Activated CD8-positive, alpha-beta memory T cell treated with anti-CD3 and anti-CD28 coated beads, Interleukin-2, amount 10 ng/mL, durations not matched to agents 7 days and 5 days (primary cell): ENCODE data around the gene CMSS1. TPM values are rescaled to one million over a fixed set of nuclear protein-coding genes. Genes with fewer than 3 reads are reported as not detected.

Experiments
- ATAC-seq: fragments of 150-1000 bp; cut with Tn5 transposase; one replicate; pipeline ENCODE4 v1.10.0; 2021; ENCODE audit warnings: moderate library complexity
- CTCF ChIA-PET: fragments of 350-600 bp; sonication (Branson Sonifier 250); formaldehyde crosslinking; loops from one replicate; lab custom pipeline; 2021; ENCODE audit warnings: antibody characterized with exemption; lab: Charles Lee
- DNase-seq: peaks from one replicate; pipeline ENCODE4 v3.0.0-alpha.2; 2020
- H3K27ac Mint-ChIP-seq: one replicate; pipeline ENCODE4 v1.8.0; 2021; ENCODE audit warnings: mild to moderate bottlenecking, mixed read lengths
- H3K27me3 Mint-ChIP-seq: one replicate; pipeline ENCODE4 v1.8.0; 2021; ENCODE audit warnings: mixed read lengths
- H3K36me3 Mint-ChIP-seq: one replicate; pipeline ENCODE4 v1.8.0; 2021; ENCODE audit warnings: mild to moderate bottlenecking, mixed read lengths
- H3K4me1 Mint-ChIP-seq: one replicate; pipeline ENCODE4 v1.8.0; 2021; ENCODE audit warnings: mixed read lengths
- H3K4me3 Mint-ChIP-seq: one replicate; pipeline ENCODE4 v1.8.0; 2021; ENCODE audit warnings: mild to moderate bottlenecking, moderate library complexity, mixed read lengths
- H3K9me3 Mint-ChIP-seq: one replicate; pipeline ENCODE4 v1.8.0; 2022; ENCODE audit warnings: low read depth, mixed read lengths
- total RNA-seq, 2 experiments: library from RNA; stranded (reverse); gene quantifications; one replicate each; pipeline ENCODE4 v1.2.3, GENCODE V29; 2021

CMSS1 gene
- total RNA-seq, 2 experiments from 2014 or later, result 57.2 to 57.5 TPM

DNA sequence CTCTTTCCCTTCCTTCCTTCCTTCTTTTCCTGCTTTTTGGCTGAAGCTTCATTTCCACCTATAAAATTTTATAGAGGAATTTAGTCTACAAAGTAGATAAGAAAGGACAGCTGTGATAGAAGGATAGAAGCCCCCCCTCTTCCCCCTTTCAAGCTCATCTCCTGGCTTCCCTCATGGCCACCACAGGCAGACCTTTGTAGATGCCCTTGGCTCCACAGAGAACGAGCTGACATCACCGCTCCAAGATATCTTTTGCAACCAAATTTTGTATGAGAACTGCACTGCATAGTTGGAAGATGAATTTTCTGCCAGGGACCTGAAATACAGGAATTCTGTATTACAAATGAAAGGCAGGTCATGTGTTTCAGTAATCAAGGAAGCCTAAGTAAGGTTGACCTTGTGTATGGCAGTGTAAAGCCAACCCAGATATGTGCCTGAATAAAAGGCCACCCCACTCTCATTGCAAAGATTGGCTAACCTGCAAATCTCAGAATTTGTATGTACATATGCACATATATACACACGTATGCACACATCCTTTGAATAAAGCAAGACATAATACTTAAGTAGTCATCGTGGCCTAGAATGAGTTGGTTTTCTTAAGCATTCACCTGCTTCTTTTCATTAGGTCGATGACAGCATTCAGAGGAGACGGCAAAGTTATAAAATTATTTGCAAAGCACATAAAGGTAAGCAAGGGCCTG lies 353.7 kb downstream of the CMSS1 start:
- H3K27me3 Mint-ChIP-seq, result no peaks in the 10 kb centered on the region
- CTCF ChIA-PET, result interaction anchor here (0.6 kb wide), 1 partner anchor 58 kb away, joined by 3 read pairs; no protein-coding TSS in a partner anchor
- DNase-seq, result no peak
- no peaks in the 10 kb centered on the region for H3K9me3 Mint-ChIP-seq
- H3K27ac Mint-ChIP-seq, result no peak overlapping the region
- H3K4me3 Mint-ChIP-seq, result no peak overlapping the region
- no peak for ATAC-seq
- no peaks in the 10 kb centered on the region for H3K4me1 Mint-ChIP-seq
- peaks cover 23% of the 10 kb centered on the region for H3K36me3 Mint-ChIP-seq

GRCh38 chr3:100173961-100174360 lies 356.3 kb downstream of the CMSS1 start:
- Mint-ChIP-seq H3K4me1 (no peaks in the 10 kb centered on the region), H3K4me3 (no peak overlapping the region), H3K27ac (no peak overlapping the region), H3K27me3 (no peaks in the 10 kb centered on the region), H3K36me3 (peaks cover 35% of the 10 kb centered on the region), H3K9me3 (peaks cover 2% of the 10 kb centered on the region)
- no peak for DNase-seq
- ATAC-seq, result no peak
- CTCF ChIA-PET, result interaction anchor here (1.2 to 1.5 kb wide), 2 partner anchors 24 to 33 kb away, joined by 3 to 4 read pairs; no protein-coding TSS in a partner anchor

DNA sequence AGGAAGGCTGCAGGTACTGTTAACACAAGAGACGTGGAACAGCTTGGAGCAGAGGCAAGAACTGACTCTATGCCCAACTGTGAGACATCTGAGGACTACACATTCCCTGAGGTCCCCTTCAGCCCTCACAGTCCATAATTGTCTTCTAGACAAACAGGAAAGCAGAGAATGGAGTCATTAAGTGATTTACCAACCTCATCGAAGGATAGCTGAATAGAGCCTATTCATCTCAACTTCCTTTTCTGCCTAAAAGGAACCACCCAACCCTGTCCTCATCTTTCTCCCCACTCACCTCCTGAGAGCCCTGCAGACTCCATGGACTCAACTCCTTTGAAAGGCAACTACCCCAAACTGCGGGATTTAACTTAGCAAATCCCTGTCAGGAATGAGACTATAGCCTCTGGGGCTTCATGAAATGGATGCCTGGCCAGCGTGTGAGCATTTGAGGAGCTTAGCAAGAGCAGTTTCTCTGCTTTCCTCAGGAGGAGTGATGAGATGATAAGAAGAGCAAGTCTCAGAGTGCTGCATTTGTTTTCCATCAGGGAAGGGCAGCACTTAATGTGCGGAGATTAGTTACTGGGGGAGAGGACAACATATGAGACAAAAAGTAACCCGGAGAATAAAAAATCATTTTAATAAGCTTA lies 358.1 kb downstream of the CMSS1 start:
- no peak for ATAC-seq
- H3K9me3 Mint-ChIP-seq, result peaks cover 11% of the 10 kb centered on the region
- CTCF ChIA-PET, result interaction anchor here (0.9 kb wide), 1 partner anchor 87 kb away, joined by 3 read pairs; no protein-coding TSS in a partner anchor
- no peaks in the 10 kb centered on the region for H3K4me1 Mint-ChIP-seq
- no peak for DNase-seq
- no peaks in the 10 kb centered on the region for H3K27me3 Mint-ChIP-seq
- H3K36me3 Mint-ChIP-seq, result peaks cover 48% of the 10 kb centered on the region
- no peak overlapping the region for H3K4me3 Mint-ChIP-seq
- no peak overlapping the region for H3K27ac Mint-ChIP-seq

DNA sequence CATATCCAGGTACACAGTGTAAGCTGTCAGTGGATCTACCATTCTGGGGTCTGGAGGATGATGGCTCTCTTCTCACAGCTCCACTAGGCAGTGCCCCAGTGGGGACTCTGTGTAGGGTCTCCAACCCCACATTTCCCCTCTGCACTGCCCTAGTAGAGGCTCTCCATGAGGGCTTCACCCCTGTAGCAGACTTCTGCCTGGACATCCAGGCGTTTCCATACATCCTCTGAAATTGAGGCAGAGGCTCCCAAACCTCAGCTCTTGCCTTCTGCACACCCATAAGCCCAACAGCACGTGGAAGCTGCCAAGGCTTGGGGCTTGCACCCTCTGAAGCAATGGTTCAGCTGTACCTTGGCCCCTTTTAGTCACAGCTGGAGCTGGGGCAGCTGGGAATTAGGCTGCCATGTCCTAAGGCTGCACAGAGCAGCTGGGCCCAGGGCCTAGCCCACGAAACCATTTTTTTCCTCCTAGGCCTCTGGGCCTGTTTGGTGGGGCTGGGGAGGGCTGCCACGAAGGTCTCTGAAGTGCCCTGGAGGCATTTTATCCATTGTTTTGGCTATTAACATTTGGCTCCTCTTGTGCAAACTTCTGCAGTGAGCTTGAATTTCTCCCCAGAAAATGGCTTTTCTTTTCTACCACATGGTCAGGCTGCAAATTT lies 362.2 kb downstream of the CMSS1 start:
- Mint-ChIP-seq H3K36me3 (peaks cover 49% of the 10 kb centered on the region), H3K27ac (no peak overlapping the region), H3K27me3 (no peaks in the 10 kb centered on the region), H3K4me3 (no peak overlapping the region), H3K4me1 (no peaks in the 10 kb centered on the region), H3K9me3 (peaks cover 16% of the 10 kb centered on the region)
- no peak for DNase-seq
- CTCF ChIA-PET, result interaction anchor here (1.2 kb wide), 1 partner anchor 16 kb away, joined by 3 read pairs; no protein-coding TSS in a partner anchor
- no peak for ATAC-seq

GRCh38 chr3:100183608-100184125 lies 366.0 kb downstream of the CMSS1 start:
- Mint-ChIP-seq H3K9me3 (peaks cover 16% of the 10 kb centered on the region), H3K27me3 (no peaks in the 10 kb centered on the region), H3K36me3 (peaks cover 29% of the 10 kb centered on the region), H3K27ac (no peak overlapping the region), H3K4me3 (no peak overlapping the region), H3K4me1 (no peaks in the 10 kb centered on the region)
- DNase-seq (no peak), ATAC-seq (no peak)
- CTCF ChIA-PET, result no interaction called here

- CTCF ChIA-PET, result interaction anchor here (1.6 kb wide), 1 partner anchor 116 kb away, joined by 3 read pairs; no protein-coding TSS in a partner anchor
These were observed 367.4 kb downstream of the CMSS1 start for GRCh38 chr3:100184948-100185570.

DNA sequence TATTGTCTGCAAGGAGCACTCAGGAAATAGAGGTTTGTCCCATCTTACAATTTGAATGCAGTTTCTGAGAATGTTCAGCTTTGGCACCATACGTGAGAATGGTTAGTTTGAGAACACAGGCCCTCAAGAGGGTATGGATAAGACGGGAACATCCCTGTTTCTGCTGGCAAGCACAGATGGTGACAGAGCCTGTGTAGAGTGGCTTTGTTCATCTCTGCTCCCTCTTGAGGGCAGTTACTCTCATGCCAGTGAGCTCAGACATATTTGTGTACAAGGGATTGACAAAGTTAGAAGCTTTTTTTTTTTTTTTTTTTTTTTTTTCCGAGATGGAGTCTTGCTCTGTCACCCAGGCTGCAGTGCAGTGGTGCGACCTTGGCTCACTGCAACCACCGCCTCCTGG lies 368.2 kb downstream of the CMSS1 start:
- no peaks in the 10 kb centered on the region for H3K27me3 Mint-ChIP-seq
- no peak for DNase-seq
- H3K4me3 Mint-ChIP-seq, result no peak overlapping the region
- CTCF ChIA-PET, result interaction anchor here (0.6 to 1.6 kb wide), 3 partner anchors 13 to 138 kb away, joined by 3 read pairs; no protein-coding TSS in a partner anchor
- no peaks in the 10 kb centered on the region for H3K4me1 Mint-ChIP-seq
- H3K27ac Mint-ChIP-seq, result no peak overlapping the region
- peaks cover 4% of the 10 kb centered on the region for H3K9me3 Mint-ChIP-seq
- no peak for ATAC-seq
- peaks cover 10% of the 10 kb centered on the region for H3K36me3 Mint-ChIP-seq

More at GRCh38 chr3:100184948-100185570, 367.4 kb downstream of the CMSS1 start:
- H3K36me3 Mint-ChIP-seq, result peaks cover 16% of the 10 kb centered on the region
- no peak for ATAC-seq
- no peak for DNase-seq
- no peak overlapping the region for H3K27ac Mint-ChIP-seq
- no peaks in the 10 kb centered on the region for H3K4me1 Mint-ChIP-seq
- H3K4me3 Mint-ChIP-seq, result no peak overlapping the region
- no peaks in the 10 kb centered on the region for H3K27me3 Mint-ChIP-seq
- H3K9me3 Mint-ChIP-seq, result peaks cover 10% of the 10 kb centered on the region

DNA sequence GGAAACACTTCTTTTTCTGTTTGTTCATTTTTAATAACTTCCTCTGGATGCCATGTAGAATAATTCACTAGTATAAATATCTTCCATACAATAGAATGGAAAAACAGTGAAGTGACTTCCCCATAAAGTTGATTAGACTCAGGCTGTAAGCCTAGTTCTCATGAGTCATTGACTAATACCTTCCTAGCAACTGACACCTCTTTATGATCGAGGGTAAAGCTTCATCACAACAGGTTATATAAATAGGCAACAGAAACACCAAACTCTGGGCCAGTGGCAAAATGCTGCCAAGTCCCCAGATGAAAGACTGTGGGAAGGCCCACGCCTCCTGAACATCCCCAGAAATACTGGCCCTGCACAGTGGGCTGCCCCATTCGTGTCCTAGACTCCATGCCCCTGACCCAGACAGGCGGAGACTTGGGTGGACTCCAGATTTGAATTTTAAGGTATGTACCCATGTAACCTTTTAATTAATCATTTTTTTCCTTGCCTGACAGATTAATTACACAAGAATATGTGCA lies 371.8 kb downstream of the CMSS1 start:
- CTCF ChIA-PET, result no interaction called here
- H3K4me3 Mint-ChIP-seq, result no peak overlapping the region
- ATAC-seq, result no peak

GRCh38 chr3:100195375-100195774 lies 377.7 kb downstream of the CMSS1 start:
- Mint-ChIP-seq H3K4me3 (no peak overlapping the region), H3K36me3 (peaks cover 1% of the 10 kb centered on the region), H3K27ac (no peak overlapping the region), H3K27me3 (no peaks in the 10 kb centered on the region), H3K4me1 (no peaks in the 10 kb centered on the region), H3K9me3 (peaks cover 1% of the 10 kb centered on the region)
- CTCF ChIA-PET, result no interaction called here
- no peak for DNase-seq
- no peak for ATAC-seq

More for the DNA sequence above, 371.8 kb downstream of the CMSS1 start:
- Mint-ChIP-seq H3K9me3 (no peaks in the 10 kb centered on the region), H3K36me3 (peaks cover 1% of the 10 kb centered on the region), H3K4me1 (no peaks in the 10 kb centered on the region), H3K27me3 (no peaks in the 10 kb centered on the region), H3K27ac (no peak overlapping the region)
- DNase-seq, result no peak

GRCh38 chr3:100197876-100198275 lies 380.2 kb downstream of the CMSS1 start:
- Mint-ChIP-seq H3K27me3 (no peaks in the 10 kb centered on the region), H3K36me3 (no peaks in the 10 kb centered on the region), H3K4me1 (no peaks in the 10 kb centered on the region), H3K4me3 (no peak overlapping the region), H3K27ac (no peak overlapping the region), H3K9me3 (peaks cover 1% of the 10 kb centered on the region)
- DNase-seq (no peak), ATAC-seq (no peak)
- CTCF ChIA-PET, result interaction anchor here (1.1 kb wide), 1 partner anchor 23 kb away, joined by 4 read pairs; no protein-coding TSS in a partner anchor

- H3K36me3 Mint-ChIP-seq, result no peaks in the 10 kb centered on the region
- peaks cover 1% of the 10 kb centered on the region for H3K9me3 Mint-ChIP-seq
- no peak for DNase-seq
- no peak for ATAC-seq
- H3K27me3 Mint-ChIP-seq, result no peaks in the 10 kb centered on the region
- no peak overlapping the region for H3K27ac Mint-ChIP-seq
- CTCF ChIA-PET, result no interaction called here
- H3K4me3 Mint-ChIP-seq, result no peak overlapping the region
- no peaks in the 10 kb centered on the region for H3K4me1 Mint-ChIP-seq
These were observed 381.1 kb downstream of the CMSS1 start for GRCh38 chr3:100198579-100199269.

- no peak overlapping the region for H3K27ac Mint-ChIP-seq
- DNase-seq (no peak), ATAC-seq (no peak)
- H3K27me3 Mint-ChIP-seq, result peaks cover 3% of the 10 kb centered on the region
- CTCF ChIA-PET, result no interaction called here
- H3K4me1 Mint-ChIP-seq, result peaks cover 13% of the 10 kb centered on the region
- no peaks in the 10 kb centered on the region for H3K9me3 Mint-ChIP-seq
- no peak overlapping the region for H3K4me3 Mint-ChIP-seq
- peaks cover 8% of the 10 kb centered on the region for H3K36me3 Mint-ChIP-seq
These were observed 387.5 kb downstream of the CMSS1 start for GRCh38 chr3:100205171-100205570.
